ENCODE measurements around the gene MACROH2A1.

Gene MACROH2A1

DNA sequence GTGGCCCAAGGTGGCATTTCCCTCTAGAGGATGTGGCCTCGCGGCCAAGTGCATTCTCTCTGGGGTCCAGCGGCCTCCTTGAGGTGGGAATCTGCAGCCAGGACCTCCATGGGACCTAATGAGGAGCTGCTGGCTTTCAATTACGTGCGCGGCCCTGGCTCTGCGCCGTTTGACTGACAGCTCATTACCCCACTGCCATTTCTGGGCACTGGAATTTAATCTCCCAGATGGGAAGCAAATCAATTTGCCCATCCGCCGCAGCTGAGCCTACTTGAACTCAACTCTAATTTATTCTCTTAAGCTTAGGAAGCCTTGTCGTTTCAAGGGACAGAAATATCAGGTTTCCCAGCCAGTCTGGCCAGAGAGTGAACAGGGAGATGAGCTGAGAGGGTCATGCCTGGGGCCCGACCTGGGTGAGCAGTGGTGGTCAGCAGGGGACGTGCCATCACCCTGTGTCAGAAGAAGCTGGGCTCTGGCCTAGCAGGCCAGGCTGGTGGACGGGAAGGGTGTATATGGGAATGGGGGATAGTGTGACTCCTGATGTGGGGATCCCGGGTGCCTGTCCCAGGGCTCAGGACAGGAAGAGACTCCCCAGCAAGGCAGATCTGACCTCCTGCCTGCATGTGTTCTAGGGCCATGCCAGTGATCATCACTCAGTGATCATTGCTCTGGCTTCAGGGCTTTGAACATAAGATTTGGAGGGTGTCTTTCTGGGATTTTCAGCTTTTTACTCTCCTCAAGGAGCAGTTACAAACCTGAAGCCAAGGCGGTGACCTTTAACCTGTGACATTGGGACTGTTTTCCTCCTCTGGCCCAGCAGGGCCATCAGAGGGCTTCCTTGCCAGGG, 69.7 kb downstream of the MACROH2A1 start:
- no peak for DNase-seq

DNA sequence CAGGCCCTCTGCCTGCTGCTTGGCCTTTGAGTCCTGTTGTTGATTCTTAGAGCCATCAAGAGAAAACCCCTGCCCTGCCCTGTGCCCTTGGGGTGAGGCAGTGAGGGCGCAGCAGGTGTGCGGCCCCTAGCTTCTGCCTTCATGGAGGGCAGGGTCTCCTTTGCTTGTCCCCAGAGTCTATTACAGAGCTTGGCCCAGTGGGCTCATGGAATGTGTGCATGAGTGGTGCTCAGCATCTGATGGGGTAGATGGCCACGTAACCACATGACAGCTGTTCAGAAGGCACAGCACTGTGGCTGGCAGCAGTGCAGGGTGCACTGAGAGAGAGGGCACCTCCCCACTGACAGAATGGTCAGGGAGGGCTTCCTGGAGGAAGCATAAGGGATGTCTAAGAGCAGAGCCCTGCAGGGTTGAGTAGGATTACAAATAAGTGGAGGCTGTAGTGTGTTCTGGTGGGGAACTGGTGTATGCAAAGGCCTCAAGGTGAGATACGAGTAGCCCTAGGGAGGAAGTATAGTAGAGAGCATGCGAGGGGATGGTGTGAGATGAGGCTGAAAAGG, 70.8 kb downstream of the MACROH2A1 start:
- DNase-seq = no peak

DNA sequence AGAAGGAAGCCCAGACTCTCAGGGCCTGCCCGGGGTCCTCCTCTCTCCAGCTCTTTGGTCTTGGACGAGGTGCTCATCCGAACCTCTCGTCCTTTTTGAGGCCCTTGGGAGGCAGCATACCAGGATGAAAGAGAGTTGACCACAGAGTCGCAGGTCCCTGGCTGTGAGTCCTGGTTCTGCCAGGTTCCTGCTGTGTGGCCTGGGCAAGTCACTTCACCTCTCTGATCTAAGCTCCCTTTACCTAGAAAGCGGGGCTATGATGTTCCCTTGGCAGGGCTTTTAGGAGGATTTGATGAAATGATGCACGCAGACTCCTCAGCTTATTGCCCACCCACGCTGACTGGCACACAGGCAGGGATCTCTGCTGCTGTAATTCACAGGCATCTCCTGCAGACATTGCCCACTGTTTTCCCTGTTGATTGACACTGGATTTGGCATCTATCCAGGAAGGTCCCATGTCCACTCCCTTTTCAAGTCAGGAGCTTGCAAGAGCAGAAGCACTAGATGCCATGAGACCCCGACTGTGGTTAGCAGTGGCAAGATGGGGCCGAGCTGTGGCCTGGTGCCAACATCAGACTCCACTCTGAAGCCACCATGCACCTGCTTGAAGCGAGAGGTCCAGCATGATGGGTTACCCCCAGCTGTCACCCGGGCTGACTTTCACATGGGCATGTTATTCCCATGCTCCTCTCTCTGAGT, 71.5 kb downstream of the MACROH2A1 start:
- DNase-seq = no peak

DNA sequence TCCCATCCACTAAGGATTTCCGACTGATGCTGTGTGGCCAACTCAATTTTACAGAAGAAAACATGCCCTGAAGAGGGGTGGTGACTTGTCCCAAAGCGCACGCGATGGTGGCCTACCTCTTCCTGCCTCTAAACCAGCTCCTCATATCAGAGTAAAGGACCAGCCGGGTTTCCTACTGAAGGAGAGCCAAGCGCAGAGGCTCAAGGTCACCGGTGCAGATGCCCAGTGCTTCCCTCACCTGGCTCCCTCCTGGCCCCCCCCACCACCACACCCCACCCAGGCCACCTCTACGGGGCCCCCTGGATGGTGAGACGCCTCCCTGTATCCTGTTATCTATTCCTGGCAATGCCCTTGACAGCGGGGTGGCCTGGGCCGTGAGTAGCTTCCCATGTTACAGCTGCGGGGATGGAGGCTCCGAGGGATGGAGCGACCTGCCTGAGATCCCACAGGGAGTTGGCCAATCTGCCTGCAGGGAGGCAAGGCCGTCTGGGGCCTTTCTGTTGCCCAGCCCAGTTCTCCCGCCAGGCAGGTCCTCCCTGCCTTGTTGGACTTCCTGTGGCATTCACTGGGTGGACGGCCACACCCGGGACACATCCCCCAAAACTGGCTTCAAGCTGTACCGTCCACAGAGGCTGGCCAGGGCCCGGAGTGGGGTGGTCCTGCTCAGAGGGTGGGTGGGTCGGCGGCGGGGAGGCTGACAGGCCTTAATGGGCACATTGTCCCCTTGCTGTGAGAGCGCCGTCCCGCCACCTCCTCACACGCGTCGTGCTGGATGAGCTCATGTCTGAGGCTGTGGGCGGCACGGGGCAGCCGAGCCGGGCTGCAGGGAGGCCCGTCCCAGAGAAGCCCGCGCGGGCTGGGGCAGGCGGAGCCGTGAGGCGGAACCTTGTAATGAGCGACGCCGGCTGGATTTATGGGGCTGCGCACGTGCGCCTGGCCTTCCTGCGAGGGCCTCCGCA, 72.5 kb downstream of the MACROH2A1 start:
- DNase-seq = no peak

DNA sequence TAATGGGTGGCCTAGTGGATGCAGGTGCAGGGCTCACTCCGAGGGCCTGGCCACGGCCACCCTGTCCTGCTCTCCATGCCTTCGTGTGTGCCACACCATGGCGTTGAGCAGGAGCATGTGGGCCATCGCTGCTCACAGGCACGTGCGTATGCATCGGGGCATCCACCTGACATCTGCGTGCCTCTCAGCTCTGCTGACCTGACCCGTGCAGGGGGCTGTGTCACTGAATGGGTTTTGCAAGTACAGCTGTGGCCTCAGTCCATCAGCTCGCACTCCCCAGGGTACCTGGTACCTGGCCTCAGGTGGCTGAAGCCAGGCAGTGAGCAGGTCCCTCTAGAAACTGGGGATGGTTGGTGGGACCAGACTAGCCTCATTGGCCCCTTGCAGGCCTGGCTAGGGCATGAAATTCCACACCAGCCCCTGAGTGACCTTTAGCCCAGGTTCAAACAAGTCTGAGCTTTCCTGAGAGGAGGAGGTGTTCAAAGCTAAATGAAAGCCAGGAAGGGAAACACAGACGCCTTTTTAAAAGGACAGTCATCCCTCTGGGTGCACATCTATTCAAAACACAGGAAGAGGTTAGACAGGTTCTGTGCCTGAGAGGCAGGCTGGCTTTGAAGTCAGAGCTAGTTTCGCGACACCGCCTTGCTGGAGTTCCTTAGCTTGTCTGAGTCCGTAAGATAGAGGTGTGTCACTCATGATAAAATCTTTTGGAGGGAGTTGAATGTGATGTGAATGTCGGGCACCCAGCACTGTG, 74.0 kb downstream of the MACROH2A1 start:
- DNase-seq = no peak

DNA sequence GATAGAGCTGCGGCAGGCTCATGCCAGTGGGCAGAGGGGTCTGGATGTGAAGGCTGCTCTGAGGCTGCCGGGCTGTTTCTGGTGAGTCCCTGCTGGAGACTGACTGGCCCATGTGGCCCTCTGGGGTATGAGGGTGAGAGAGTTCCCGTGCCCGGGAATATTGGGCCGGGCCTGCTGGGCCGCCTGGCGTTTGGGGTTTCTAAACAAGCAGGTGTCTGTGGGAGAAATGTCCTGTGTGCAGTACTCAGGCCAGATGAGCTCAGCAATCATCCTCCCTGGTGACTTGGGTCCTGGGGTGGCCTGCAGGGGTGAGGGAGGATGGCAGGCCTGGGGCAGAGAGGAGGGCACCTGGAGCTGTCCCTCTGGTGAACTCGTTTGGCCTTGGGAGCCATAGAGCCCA, 74.9 kb downstream of the MACROH2A1 start:
- no peak for DNase-seq

DNA sequence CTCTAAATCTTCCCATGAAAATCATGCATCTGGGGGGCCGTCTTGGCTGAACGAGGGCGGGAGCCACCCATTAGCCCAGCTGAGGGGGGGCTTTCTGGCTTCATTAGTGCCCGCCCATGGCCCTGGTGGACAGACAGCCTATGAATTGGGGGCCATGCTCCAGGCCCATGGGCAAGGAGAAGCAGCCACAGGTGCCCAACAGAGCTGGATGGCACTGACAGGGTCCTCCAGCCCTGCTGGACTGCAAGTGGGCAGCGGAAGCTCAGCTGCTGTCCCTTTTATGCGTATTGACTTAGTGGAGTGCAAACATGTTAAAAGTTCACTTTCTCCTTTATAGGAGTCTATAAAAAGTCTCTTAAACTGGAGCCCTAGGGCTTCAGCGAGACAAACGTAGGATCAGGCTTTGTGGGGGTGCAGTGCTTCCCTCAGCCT, 75.3 kb downstream of the MACROH2A1 start:
- no peak for DNase-seq

DNA sequence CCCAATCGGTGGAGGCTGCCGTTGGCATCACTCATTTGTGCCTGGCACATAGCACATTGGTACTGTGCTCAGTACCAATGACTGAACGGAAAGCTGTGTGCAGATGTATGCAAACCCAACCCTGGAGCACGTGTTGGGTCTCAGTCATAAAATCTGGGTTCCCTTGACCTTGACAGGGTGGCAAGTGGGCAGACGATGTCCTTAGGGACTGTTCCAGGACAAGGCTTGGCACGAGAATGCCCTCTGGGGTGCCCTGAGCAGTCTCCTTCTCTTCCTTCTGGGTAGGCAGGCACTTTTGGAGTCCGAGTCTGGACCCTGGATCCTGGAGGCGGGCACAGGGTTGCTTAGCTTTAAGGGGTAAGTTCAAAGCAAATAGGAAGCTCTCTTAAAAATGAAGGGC, 75.8 kb downstream of the MACROH2A1 start:
- DNase-seq = no peak

DNA sequence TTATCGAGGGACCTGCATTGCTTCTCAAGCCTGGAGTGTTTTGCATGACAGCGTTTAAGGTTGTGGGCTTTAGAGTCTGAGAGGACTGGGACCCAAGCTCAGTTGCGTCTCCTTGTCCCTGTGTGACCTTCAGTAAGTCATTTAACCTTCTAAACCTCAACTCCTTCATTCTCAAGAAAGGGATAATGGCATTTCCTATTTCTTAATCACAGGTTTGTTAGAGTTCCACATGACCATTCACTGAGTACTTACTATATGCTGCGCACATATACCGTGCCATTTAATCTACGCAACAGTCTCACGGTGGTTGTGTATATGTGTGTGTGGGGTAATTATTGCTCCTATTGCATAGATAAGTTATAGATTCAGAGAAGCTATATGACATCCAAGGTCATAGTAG, 76.3 kb downstream of the MACROH2A1 start:
- no peak for DNase-seq

DNA sequence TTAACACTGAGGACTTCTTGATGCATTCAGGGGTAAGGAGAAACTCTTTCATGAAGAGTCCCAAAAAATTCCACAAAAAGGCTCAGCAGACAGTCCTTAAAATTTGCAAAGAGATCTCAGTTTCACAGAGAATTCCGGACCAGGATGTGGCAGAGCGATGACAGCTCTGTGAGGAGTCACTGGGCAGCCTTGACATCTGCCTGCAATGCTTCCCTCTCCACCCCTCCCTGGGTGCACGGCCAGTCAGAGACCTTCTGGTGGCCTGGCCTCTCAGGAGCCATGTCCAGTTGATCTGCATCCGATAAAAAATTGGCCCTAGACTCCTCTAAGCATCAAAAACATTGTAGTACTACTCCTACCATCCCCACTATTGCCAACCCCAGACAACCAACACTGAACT, 76.8 kb downstream of the MACROH2A1 start:
- no peak for DNase-seq

DNA sequence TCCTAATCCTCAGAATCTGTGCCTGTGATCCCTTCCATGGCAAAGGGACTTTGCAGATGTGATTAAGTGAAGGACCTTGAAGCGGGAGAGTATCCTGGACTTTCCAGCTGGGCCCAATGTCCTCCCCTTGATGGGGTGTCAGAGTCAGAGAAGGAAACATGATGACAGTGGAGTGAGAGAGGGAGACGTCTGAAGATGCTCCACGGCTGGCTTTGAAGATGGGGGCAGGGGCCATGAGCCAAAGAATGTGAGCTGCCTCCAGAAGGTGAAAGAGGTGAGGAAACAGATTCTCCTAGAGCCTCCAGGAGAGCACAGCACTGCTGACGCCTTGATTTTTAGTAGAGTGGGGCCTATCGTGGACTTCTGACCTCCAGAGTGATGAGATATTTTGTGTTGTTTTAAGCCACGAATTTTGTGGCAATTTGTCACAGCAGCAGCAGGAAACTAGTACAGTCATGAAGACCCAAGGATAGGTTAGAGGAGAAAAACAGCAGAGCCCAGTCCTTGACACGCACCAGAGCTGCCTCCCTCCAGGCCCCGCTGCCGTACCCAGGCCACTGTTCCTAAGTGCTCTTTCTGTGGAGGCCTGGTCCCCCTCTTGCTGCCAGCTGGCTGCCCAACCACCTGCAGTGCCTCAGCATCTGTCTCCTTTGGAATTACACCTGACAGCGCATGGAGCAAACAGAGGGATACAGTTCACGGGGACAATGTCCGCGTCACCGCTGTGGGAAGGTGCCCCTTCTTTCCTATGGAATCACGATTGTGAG, 78.1 kb downstream of the MACROH2A1 start:
- DNase-seq = no peak

DNA sequence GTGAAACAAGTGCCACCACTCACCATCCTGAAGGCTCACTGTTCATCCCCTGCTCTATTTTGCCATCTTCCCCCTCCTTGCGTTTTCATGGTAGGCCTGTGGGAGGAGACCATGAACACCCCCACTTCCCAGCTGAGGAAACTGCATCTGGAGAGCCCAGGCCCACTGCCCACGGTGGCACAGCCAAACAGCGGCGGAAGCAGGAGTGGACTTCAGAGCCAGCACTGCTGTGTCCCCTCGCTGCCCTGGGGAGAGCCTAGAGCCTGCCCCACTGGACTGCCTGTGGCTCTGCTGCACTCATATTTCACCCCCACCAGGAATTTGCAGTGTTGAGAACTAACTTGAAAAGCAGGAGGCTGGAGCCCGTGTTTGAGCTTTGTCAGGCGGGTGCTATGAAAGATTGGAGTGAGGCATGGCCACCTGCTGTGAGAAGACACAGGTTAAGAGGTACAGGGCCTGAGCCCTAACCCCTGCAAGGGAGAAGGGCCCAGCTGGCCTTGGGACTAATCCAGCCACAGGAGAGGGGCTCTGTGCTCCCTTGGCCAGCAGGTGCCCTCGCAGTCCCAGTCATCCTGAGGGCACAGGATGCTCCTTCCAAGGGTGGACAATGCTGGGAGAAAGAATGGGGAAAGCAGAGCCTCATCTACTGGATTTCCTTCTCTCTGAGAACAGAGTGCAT, 79.0 kb downstream of the MACROH2A1 start:
- no peak for DNase-seq

DNA sequence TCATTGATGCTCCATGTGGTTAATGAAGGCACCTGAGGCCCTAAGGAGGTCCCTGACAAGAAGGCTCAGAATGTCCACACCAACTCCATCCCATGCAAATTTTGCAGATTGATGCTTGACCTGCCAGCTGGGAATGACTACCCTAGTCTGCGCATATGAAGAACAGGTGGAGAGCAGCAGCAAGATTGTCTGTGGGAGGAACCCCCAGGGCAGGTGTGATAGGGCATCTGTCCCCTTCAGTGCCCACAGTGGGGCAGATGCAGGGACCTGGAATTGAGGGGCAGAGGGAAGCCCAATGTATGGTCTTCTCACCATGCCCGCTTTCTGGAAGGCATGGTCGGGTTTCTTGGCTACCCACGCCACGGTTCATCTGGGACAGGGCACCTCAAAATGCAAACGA, 79.6 kb downstream of the MACROH2A1 start:
- no peak for DNase-seq

DNA sequence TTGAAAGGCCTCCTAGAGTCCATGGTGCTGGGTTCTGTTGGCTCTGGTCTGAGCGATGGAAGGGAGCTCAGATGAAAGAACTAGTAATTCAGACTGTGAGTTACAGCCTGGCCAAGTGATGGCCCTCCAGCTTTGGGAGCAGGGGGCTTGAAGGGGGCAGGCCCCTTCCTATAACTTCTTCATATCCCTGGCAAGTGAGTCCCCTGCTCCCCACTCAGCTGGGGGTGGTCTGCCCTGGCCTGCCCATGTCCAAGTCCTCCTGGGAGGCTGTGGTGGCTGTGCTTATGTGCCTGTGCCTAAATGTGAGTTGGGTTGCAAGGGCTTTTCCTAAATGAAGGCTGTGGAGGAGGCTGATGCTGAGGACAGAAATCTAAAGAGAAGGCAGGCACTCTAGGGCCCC, 80.1 kb downstream of the MACROH2A1 start:
- no peak for DNase-seq

DNA sequence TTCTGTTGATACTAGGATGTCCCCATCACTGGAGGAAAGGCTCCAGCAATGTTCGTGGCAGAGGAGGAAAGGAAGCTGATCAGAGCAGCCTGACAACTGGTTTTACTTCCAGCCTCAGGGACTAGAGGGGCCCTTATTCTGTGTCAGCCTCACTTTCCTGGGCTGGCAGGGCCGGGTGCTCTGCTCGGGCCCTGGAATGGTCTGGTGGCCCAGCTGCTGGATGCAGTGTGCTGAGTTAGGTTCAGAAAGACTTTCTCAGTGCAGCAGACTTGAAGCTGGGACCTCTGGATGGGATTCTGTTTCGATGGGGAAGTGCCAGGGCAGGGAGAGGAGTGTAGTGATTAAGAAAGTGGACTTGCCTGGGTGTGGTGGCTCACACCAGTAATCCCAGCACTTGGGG, 81.0 kb downstream of the MACROH2A1 start:
- DNase-seq = no peak

DNA sequence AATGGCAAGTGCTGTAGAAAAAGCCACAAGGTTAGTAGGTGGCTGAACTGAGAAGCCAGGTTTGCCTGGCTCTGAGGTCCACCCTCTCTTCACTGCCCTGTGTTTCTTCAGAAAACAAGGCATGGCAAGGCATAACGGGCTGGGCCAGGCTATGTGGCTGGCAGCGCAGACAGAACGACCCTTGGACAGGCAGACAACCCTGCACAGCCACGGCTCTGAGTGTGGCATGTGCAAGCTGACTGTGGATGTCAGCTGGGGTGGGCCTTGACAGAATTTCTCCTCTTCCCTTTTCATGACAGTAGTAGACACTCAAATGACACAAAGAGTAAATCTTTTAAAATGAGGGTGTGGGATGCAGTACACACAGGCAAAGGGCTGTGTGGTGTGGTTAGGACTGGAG, 81.7 kb downstream of the MACROH2A1 start:
- no peak for DNase-seq

DNA sequence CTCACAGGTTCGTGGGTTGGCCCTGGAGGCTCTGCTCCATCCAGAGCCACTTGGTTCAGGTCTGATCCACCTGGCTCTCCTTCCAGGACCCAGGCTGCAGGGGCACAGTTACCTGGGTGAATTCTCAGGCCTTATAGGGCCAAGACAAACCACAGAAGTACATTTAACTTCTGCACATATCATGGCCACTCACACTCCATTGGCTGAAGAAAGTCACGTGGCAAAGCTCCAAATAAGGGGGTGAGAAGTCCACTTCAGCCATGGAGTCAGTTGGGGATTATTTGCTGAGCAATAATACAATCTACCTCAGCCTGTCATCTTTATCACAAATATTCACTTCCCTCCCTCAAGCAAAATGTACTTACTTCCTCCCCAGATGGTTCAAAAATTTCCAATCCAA, 83.6 kb downstream of the MACROH2A1 start:
- DNase-seq = no peak

DNA sequence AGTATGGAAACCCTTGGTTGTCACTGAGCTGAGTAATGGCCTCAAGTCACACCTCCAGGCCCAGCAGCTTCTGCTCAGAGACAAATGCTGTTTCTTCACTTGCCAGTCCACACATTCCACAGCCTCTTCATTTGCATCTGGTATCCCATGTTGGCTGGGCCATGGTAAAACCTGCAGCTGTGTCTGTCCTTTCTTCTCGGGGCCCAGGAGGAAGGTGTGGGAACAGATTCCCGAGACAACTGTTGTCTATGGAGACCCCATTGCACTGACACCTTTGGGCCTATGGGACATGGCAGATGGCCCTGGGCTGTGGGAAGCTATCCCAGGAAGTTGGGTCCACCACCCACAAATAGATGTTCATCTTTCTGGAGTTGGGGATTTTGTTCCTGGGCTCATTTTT, 85.1 kb downstream of the MACROH2A1 start:
- DNase-seq = no peak

DNA sequence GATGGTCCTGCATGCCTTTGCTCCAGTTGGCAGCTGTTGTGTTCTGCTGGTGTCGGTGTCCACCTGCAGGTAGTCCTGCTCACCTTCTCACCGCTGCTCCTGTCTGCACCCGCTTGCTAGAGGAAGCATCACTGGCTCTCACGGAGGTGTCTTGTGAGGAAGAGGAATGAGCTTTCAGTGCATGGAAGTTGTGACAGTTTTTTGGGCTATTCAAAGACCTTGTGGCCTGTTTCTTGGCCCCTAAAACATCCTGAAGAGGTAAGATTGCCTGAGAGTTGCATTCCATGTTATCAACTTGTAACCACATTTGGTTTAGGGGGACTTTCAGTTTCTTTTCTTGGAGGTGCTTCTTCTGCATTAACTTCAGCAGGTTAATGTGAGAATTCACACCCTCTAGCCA, 85.6 kb downstream of the MACROH2A1 start:
- no peak for DNase-seq

DNA sequence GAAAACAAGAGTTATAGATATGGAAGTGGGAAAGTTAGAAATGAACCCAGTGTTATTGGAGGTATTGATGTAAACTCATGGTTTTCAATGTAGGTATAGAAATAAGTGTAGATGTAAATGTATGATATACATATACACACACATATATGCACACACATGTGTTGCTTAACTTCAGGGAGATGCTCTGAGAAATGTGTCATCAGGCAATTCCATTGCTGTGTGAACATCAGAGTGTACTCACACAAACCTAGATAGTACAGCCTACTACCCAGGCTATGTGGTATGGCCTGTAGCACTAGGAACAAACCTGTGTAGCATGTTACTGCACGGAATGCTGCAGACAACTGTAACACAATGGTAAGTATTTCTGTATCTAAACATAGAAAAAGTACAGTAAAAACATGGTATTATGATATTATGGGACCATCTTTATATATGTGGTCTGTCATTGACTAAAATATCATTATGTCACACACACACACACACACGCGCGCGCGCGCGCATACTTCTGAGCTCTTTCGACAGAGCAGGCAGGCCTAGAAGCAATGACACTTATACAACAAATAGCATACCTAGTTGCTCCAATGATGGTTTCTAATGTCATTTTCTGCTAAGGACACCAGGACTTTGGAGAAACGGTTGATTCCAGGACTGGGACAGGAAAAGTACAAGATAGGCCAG, 86.6 kb downstream of the MACROH2A1 start:
- DNase-seq = no peak

Data from CD4-positive, alpha-beta T cell treated with Interleukin-15 for 1 hour (primary cell).